Endodermal cell (in vitro differentiated cells): ENCODE data around the gene COL26A1. TPM values are rescaled to one million over a fixed set of nuclear protein-coding genes. Genes with fewer than 3 reads are reported as not detected.

Experiments used
- DNase-seq: peaks from one replicate; pipeline ENCODE4 v3.0.0-alpha.2; 2017
- H3K27ac ChIP-seq: 2 replicates; pipeline ENCODE4 v1.5.1; 2013; ENCODE audit warnings: mild to moderate bottlenecking, low read depth, low read length, moderate library complexity
- H3K27me3 ChIP-seq: 2 replicates; pipeline ENCODE4 v1.6.1; 2013; ENCODE audit warnings: mild to moderate bottlenecking, low read length, moderate library complexity; ENCODE audit not compliant: insufficient read depth, control insufficient read depth, poor library complexity, severe bottlenecking
- H3K36me3 ChIP-seq: 2 replicates; pipeline ENCODE4 v1.7.0; 2013; ENCODE audit warnings: mild to moderate bottlenecking, low read length, moderate library complexity; ENCODE audit not compliant: control insufficient read depth, insufficient read depth
- H3K4me1 ChIP-seq: one replicate; pipeline ENCODE4 v1.7.0; 2013; ENCODE audit warnings: low read length; ENCODE audit not compliant: control insufficient read depth, insufficient read depth
- H3K4me3 ChIP-seq: 2 replicates; pipeline ENCODE4 v1.5.1; 2013; ENCODE audit warnings: mild to moderate bottlenecking, low read length, moderate library complexity
- H3K9ac ChIP-seq: 2 replicates; pipeline ENCODE4 v1.6.1; 2013; ENCODE audit warnings: mild to moderate bottlenecking, low read length, moderate library complexity; ENCODE audit not compliant: poor library complexity, severe bottlenecking; ENCODE audit errors: extremely low read depth
- H3K9me3 ChIP-seq: 2 replicates; pipeline ENCODE4 v1.6.1; 2013; ENCODE audit warnings: mild to moderate bottlenecking, low read length, moderate library complexity; ENCODE audit not compliant: control insufficient read depth
- H3K27ac Mint-ChIP-seq: 2 replicates; pipeline ENCODE4 v1.8.0; 2020; ENCODE audit warnings: mixed read lengths
- H3K27me3 Mint-ChIP-seq: 2 replicates; pipeline ENCODE4 v1.8.0; 2021; ENCODE audit warnings: mild to moderate bottlenecking, mixed read lengths; ENCODE audit not compliant: insufficient read depth
- H3K36me3 Mint-ChIP-seq: 2 replicates; pipeline ENCODE4 v1.8.0; 2020; ENCODE audit warnings: low read depth, mixed read lengths
- H3K4me1 Mint-ChIP-seq: 2 replicates; pipeline ENCODE4 v1.8.0; 2020; ENCODE audit warnings: mixed read lengths
- H3K4me3 Mint-ChIP-seq: 2 replicates; pipeline ENCODE4 v1.8.0; 2020; ENCODE audit warnings: mild to moderate bottlenecking, moderate library complexity, mixed read lengths
- H3K9me3 Mint-ChIP-seq: 2 replicates; pipeline ENCODE4 v1.8.0; 2020; ENCODE audit warnings: mild to moderate bottlenecking, mixed read lengths
- CTCF ChIP-seq: fragments of 200-600 bp; sonication (generic); conservative IDR thresholded peaks from 2 replicates; pipeline ENCODE4 v1.5.0; 2021; ENCODE audit warnings: antibody characterized with exemption, mild to moderate bottlenecking
- WGBS, 2 experiments: methylation state at CpG; one replicate each; pipeline versions ENCODE4 v1.1.5 to v1.1.7; 2013; ENCODE audit warnings: missing lambda C conversion rate in 2 of 2, mixed read lengths in 1 of 2; ENCODE audit not compliant: insufficient coverage in 1 of 2, insufficient read length in 1 of 2; 5-methylcytosine and 5-hydroxymethylcytosine counted together
- total RNA-seq, 2 donors: library from RNA; stranded (reverse); fragmentation: NEBNext Ultra II Directional in 1 of 2; extraction: Animal tissue kit (Norgen Biotek cat#: 25700) in 1 of 2; gene quantifications; 2 replicates in 1 of 2; 3 replicates in 1 of 2; pipeline ENCODE4 v1.2.1, GENCODE V29; 2021

COL26A1 gene
- total RNA-seq, 2 donors from 2014 or later, result 41.2 to 47.0 TPM

DNA sequence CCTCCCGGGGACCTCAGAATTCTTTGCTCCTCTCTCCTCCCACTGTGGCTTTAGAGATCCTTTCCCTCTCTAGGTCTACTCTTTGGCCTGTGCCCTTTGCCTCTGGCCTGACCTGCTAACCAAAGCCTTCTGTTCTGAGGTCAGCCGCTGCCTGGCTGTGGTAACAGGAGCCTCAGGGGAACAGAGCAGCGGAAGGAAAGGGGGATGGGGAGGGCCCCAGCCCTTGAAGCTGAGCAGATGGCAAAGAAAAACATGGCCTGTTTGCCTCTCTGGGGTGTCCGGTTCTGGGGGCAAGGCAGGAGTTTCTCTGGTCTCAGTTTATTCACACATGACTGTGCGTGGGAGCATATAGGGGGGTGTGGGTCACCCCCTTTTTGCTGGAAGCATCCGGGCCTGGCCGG is 28.2 kb downstream of the COL26A1 start:
- no peaks in the 10 kb centered on the region for H3K36me3 Mint-ChIP-seq
- Histone ChIP-seq H3K27me3 (no peaks in the 10 kb centered on the region), H3K9ac (no peak overlapping the region), H3K4me3 (no peak overlapping the region), H3K9me3 (no peaks in the 10 kb centered on the region), H3K36me3 (no peaks in the 10 kb centered on the region), H3K4me1 (no peaks in the 10 kb centered on the region), H3K27ac (peak overlapping the region; percentile 70)
- WGBS, 2 experiments, result 69 to 87% methylated on average over 3 to 7 of the region's 7 CpGs
- no peak overlapping the region for H3K4me3 Mint-ChIP-seq
- no peaks in the 10 kb centered on the region for H3K27me3 Mint-ChIP-seq
- H3K27ac Mint-ChIP-seq, result no peak overlapping the region
- H3K4me1 Mint-ChIP-seq, result peaks cover 16% of the 10 kb centered on the region
- no peak for TF ChIP-seq CTCF
- DNase-seq, result peak; percentile 65
- no peaks in the 10 kb centered on the region for H3K9me3 Mint-ChIP-seq

GRCh38 chr7:101391991-101392390 is 29.3 kb downstream of the COL26A1 start:
- no peak overlapping the region for H3K27ac ChIP-seq
- no peaks in the 10 kb centered on the region for H3K9me3 ChIP-seq
- 93 to 94% methylated on average over 3 to 6 of the region's 6 CpGs for WGBS, 2 experiments
- no peak overlapping the region for H3K4me3 Mint-ChIP-seq
- H3K36me3 Mint-ChIP-seq, result no peaks in the 10 kb centered on the region
- H3K27ac Mint-ChIP-seq, result peak overlapping the region; percentile 3
- no peak for DNase-seq
- no peaks in the 10 kb centered on the region for H3K27me3 Mint-ChIP-seq
- H3K4me1 ChIP-seq, result no peaks in the 10 kb centered on the region
- H3K36me3 ChIP-seq, result no peaks in the 10 kb centered on the region
- no peaks in the 10 kb centered on the region for H3K9me3 Mint-ChIP-seq
- H3K4me3 ChIP-seq, result no peak overlapping the region
- no peak for TF ChIP-seq CTCF
- peaks cover 13% of the 10 kb centered on the region for H3K4me1 Mint-ChIP-seq
- no peak overlapping the region for H3K9ac ChIP-seq
- no peaks in the 10 kb centered on the region for H3K27me3 ChIP-seq

DNA sequence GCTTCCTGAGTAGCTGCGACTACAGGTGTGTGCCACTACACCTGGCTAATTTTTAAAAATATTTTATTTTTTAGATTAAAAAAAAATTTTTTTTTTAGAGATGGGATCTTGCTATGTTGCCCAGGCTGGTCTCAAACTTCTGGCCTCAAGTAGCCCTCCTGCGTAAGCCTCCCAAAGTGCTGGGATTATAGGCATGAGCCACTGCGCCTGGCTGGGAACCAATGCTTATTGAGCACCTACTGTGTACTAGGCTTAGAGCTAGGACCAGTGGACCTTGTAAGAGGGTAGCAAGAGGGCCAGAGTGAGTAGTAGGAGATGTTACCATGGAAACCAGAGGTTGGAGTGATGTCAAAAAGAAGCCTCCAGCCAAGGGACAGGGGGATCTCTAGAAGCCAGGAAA is 31.2 kb downstream of the COL26A1 start:
- no peak overlapping the region for H3K27ac Mint-ChIP-seq
- no peak overlapping the region for H3K4me3 Mint-ChIP-seq
- H3K36me3 Mint-ChIP-seq, result peaks cover 2% of the 10 kb centered on the region
- H3K4me1 Mint-ChIP-seq, result peaks cover 19% of the 10 kb centered on the region
- Histone ChIP-seq H3K4me1 (no peaks in the 10 kb centered on the region), H3K36me3 (no peaks in the 10 kb centered on the region), H3K4me3 (no peak overlapping the region), H3K9me3 (no peaks in the 10 kb centered on the region), H3K27ac (no peak overlapping the region), H3K9ac (no peak overlapping the region), H3K27me3 (no peaks in the 10 kb centered on the region)
- DNase-seq, result no peak
- H3K27me3 Mint-ChIP-seq, result no peaks in the 10 kb centered on the region
- no peak for TF ChIP-seq CTCF
- peaks cover 3% of the 10 kb centered on the region for H3K9me3 Mint-ChIP-seq
- WGBS, 2 experiments, result 90 to 96% methylated on average over 2 of the region's 3 CpGs
